ENCODE measurements around the gene SPATA13.

GRCh38 chr13:24123761-24124160 is 36.8 kb upstream of the SPATA13 start:
- TF ChIP-seq CTCF (IDR thresholded peaks at IDR 0.05): no peak
- no peak for TF ChIP-seq POLR2A (IDR thresholded peaks at IDR 0.05)
